ENCODE results near the gene EHBP1L1.
A peak's percentile ranks its signal among the peaks of the same experiment; 100 is the strongest.

EHBP1L1 gene

GRCh38 chr11:65599216-65599954 lies 23.5 kb downstream of the EHBP1L1 start:
- no peak for DNase-seq

DNA sequence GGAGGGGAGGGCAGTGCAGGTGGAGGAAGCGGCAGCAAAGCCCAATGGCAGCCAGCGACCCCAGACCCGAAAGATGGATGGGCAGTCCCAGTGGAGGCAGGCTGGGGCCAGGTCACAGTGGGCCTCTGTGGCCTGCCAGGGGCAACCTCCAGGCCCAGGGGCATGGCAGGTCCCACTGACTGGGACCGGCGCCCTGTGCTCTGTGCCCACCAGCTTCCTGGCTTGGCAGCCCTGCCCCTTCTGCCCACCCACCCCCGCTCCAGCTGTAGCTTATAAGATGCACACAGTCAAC lies 24.0 kb downstream of the EHBP1L1 start:
- DNase-seq, result no peak

DNA sequence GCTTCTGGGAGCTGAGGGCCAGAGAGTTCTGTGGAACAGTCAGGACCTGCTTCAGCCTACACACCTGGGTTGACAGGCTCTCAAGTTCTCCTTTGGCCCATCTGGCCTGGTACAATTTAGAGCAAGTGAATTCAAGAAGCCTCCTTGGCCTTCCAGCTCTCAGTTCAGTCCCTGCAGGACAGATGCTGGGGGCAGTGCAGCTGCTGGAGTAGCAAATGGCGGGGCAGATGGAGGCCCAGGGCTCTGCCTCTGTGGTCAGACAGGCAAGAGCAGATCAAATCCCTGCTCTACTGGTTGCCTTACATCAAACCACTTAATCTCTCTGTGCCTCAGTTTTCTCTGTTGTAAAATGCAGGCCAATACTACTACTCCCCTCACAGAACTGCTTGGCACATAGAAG lies 28.4 kb downstream of the EHBP1L1 start:
- DNase-seq, result no peak

DNA sequence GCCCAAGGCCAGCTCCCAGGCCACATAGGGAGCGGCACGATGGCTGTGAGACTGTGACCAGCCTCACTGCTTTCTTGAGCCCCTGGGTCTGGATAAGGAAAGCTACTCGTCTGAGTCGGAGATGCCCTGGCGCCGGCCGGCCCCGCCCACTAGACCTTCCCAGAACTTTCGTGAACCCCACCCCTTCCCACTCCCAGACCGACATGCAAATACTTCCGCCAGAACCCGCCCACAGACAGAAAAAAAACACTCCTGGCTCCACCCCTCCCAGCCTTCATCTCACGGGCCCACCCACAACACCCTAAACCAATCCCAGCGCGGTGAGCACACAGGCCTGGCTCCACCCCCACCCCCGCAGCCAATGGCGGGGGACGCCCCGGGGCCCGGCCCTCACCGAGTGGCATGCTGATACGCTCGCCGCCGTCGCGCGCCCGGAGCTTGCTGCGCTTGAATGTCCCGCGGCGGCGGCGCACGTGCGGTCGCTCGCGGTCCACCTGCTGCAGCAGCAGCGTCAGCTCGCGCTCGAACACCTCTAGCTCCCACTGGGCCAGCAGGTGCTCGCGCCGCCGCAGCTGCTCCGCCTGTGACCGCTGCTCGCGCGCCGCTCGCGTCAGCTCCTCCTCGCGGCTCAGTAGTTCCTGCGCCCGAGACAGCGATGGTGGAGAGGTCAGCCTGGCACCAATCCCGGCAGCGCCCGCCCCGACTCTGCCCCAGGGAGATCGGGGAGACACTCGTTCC lies 31.2 kb downstream of the EHBP1L1 start:
- DNase-seq, result no peak

- no peak for DNase-seq
These were observed 32.0 kb downstream of the EHBP1L1 start for GRCh38 chr11:65607614-65608426.

GRCh38 chr11:65609229-65609628 lies 33.4 kb downstream of the EHBP1L1 start:
- DNase-seq, result no peak

DNA sequence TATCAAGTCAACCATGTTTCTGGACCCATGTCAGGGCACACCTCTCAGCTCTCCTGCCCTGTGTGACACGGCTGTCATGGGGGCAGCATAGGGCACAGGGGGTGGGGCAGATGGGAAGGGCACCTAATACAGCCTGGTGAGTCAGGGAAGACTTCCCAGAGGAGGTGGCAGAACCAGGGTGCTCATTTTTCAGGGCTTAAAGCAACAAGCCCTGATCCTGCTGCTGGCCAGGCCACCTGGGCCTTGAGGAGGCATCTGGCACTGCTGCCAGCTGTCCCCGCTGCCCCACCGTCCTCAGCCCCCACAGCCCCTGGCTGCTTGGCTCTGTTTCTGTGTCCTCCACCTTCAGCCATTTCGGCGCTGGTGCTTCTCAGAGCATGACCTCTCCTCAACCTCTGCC lies 33.8 kb downstream of the EHBP1L1 start:
- no peak for DNase-seq

DNA sequence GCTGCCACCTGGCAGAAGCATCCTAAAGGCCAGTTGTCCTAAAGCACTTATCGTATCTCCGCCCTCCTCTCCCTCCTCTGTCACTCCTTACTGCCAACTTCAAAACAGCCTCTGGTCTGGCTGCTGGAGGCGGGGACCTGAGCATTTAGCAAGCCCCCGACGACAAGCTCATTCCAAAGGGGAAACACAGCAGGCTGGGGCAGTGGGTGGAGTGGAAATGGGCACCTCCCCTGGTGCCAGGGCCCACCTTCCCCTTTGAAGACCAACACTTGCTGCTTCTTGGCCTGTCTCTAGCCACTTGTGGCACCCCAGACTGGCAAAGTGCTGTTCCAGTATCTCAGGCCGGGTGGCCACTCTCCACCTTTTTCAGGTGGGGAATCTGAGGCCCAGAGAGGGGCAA lies 34.6 kb downstream of the EHBP1L1 start:
- no peak for DNase-seq

DNA sequence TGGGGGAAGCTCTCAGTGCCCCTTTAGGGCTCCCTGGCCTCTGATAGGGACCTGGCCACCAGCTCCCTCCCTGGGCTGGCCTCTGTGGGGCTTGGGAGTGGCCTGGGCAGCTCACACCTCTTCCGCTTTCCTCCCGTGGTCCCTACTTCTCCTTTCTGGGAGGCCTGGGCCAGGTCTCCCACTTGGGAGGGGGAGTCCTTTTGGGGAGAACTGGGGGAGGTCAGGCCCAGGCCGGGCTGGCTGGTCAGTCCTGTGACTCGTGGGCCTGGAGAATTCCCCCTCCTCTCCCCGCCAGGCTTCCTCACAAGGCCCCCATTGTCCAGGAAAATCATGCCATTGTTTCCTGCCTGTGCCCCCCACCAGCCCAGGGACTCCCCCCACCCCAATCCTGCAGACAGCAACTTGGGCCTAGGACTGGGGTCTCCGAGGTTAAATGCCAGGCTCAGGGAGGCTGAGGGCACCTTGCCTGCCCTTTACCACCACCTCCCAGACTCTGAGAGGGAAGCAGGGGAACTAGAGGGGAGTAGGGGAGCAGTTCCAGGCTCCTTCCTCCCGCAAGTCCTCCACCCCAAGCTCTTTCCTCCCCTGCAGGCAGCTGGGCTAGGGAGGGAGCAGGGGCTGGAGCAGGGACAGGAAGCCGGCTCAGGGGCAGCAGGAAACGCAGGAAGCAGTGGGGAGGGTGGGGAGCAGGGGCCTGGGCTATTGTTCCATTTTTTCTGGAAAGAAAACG lies 35.3 kb downstream of the EHBP1L1 start:
- no peak for DNase-seq

GRCh38 chr11:65611758-65612603 lies 36.1 kb downstream of the EHBP1L1 start:
- DNase-seq, result no peak

DNA sequence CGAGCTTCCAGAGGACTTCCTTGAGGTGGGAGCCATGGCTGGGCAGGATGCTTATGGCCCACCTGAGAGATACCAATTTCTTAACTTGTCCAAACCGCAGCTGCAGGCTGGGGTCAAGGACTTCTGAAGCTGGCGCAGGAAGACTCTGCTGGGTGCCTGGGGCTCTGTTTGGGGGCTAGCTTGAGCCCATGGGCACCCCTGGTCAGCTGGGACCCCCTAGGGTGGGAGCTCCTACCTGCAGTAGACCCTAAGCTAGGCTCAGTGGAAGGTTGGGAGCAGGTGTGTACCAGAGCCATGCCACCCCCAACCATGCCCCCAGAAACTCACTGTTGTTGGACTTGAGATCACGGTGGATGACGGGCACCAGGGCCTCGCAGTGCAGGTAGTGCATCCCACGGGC lies 36.8 kb downstream of the EHBP1L1 start:
- no peak for DNase-seq

- DNase-seq, result no peak
These were observed 37.5 kb downstream of the EHBP1L1 start for GRCh38 chr11:65613091-65613928.

- DNase-seq, result peak; percentile 100
These were observed 39.5 kb downstream of the EHBP1L1 start, which contains the start of gene PCNX3 for GRCh38 chr11:65615229-65615949. Gene PCNX3 (plus strand): TSS chr11:65615776. CDS start chr11:65616312, 536 bp downstream.

DNA sequence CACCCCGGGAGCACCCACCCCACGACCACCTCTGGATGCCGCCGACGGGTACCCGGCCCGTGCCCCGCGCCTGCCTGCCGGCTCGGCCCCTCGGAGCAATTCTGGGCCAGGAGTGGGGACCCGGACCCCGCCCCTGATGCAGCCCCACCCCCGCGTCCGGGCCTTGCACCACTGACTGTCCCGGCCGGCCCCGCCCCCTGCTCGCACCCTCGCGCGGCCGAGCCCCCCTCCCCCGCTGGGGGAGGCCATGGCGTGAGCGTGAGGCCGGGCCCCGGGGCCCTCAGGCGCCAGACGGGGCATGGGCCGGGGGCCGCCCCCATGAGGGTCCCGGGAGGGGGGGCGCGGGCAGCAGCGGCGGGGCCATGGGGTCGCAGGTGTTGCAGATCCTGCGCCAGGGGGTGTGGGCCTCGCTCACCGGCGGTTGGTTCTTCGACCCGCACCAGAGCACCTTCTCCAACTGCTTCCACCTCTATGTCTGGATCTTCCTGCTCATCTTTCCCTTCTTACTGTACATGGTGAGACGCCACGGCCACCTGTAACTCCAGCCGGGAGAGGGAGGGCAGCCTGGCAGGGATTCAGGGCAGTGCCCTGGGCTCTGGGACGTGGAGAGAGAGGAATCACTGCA lies 40.2 kb downstream of the EHBP1L1 start:
- no peak for DNase-seq

DNA sequence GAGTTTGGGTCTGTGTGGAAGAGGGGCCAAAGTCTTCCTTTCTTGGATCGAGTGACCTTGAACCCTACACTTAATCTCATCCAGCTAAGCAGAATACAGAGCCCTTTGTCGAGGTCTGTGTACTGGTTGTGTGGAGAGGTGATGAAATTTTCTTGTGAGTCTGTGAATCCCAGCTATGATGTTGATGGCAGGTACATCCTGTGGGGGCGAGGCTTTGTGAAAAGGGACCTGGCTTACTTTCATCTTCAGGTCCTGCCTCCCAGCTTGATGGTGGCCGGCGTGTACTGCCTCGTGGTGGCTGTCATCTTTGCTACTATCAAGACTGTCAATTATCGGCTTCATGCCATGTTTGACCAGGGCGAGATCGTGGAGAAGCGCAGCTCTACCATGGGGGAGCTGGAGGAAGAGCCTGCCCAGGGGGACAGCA lies 40.7 kb downstream of the EHBP1L1 start:
- DNase-seq, result no peak

DNA sequence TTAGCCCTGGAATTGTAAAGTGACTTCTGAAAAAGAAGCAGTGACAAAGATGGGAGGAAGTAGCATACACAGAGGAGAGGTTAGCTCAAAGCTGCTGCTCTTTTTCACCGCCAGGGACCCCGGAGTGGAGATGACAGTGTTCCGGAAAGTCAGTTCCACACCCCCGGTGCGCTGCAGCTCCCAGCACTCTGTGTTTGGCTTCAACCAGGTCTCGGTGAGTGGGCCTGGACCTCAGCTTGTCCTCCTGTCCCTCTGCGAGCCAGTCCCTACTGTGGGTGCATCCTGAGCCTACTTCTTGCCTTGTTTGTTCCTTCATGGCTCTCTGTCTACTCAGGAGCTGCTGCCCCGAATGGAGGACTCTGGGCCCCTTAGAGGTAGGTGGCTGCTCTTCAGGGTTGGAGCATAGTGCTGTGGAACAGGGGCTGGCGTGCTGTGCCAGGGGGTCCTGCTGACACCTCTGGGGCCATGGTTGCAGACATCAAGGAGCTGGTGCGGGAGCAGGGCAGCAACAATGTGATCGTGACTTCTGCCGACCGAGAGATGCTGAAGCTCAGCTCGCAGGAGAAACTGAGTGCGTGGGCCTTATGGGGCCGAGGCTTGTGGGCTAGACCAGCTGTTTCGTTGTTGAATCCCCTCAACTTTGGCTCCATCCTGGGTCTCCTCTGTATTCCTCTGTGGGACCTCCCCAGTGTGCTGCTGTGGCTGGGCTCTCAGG lies 41.4 kb downstream of the EHBP1L1 start:
- no peak for DNase-seq

DNA sequence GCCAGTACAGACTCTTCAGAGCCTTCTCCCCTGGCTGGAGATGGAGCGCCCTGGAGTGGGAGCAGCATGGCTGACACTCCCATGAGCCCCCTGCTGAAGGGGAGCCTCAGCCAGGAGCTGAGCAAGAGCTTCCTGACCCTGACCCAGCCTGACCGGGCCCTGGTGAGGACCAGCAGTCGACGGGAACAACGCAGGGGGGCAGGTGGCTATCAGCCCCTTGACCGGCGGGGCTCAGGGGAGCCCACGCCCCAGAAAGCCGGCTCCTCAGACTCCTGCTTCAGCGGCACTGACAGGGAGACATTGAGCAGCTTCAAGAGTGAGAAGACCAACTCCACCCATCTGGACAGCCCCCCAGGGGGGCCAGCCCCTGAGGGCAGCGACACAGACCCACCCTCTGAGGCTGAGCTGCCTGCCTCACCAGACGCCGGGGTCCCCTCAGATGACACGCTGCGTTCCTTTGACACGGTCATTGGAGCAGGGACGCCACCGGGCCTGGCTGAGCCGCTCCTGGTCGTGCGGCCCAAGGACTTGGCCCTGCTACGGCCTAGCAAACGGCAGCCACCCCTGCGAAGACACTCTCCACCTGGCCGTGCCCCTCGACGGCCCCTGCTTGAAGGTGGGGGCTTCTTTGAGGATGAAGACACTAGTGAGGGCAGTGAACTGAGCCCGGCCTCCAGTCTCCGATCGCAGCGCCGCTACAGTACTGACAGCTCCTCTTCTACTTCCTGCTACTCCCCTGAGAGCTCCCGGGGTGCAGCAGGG lies 42.3 kb downstream of the EHBP1L1 start:
- DNase-seq, result no peak

GRCh38 chr11:65618763-65619162 lies 42.9 kb downstream of the EHBP1L1 start:
- DNase-seq, result no peak
